Transverse colon (tissue), 4 donors: ENCODE measurements around the gene HCFC1.

ENCODE experiments used
- EP300 ChIP-seq: sonication (generic); formaldehyde crosslinking; IDR thresholded peaks from one replicate; pipeline ENCODE4 v1.6.1; 2017; ENCODE audit warnings: antibody characterized with exemption, low read depth
- POLR2AphosphoS5 ChIP-seq, 3 donors: sonication (generic); formaldehyde crosslinking; IDR thresholded peaks; one replicate each; pipeline ENCODE4 v1.6.1; 2016; ENCODE audit warnings: antibody characterized with exemption in 3 of 3
- TF ChIP-seq, protein P1 (sequence below), 5 experiments: fragments of 200-600 bp in 3 of 5; fragments of 450-650 bp in 2 of 5; sonication (generic) in 3 of 5; IDR thresholded peaks; 1 replicate in 2 of 5; 2 replicates in 3 of 5; pipeline ENCODE4 v1.5.1; 2016 to 2017; ENCODE audit warnings: antibody characterized with exemption in 5 of 5, inconsistent platforms in 3 of 5, mild to moderate bottlenecking in 2 of 5, moderate library complexity in 1 of 5

DNA sequence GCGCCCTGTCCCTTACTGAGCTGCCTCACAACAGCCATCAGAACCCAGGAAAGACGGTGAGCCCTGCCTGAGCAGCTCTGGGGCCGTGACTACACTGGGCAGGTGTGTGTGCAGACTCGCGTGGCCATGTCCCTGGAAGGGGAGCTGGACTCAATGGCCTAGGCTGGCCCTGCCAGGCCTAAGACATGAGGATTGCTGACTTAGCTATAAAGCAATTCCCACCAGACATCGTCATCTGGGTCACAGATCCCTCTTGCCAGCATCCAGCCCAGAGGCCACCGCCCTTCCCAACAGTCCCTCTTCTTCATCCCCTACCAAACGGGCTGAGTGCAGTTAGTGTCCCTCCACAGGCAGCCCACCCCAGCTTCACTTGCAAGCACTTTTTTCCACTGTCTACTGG, 40.5 kb downstream of the HCFC1 start:
- TF ChIP-seq POLR2AphosphoS5 (IDR thresholded peaks at IDR 0.05) (no peak), EP300 (no peak)
- TF ChIP-seq, protein P1, sequence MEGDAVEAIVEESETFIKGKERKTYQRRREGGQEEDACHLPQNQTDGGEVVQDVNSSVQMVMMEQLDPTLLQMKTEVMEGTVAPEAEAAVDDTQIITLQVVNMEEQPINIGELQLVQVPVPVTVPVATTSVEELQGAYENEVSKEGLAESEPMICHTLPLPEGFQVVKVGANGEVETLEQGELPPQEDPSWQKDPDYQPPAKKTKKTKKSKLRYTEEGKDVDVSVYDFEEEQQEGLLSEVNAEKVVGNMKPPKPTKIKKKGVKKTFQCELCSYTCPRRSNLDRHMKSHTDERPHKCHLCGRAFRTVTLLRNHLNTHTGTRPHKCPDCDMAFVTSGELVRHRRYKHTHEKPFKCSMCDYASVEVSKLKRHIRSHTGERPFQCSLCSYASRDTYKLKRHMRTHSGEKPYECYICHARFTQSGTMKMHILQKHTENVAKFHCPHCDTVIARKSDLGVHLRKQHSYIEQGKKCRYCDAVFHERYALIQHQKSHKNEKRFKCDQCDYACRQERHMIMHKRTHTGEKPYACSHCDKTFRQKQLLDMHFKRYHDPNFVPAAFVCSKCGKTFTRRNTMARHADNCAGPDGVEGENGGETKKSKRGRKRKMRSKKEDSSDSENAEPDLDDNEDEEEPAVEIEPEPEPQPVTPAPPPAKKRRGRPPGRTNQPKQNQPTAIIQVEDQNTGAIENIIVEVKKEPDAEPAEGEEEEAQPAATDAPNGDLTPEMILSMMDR (IDR thresholded peaks at IDR 0.05): no peak
